Activated CD4-positive, CD25-positive, alpha-beta regulatory T cell (primary cell): ENCODE results near the gene ARHGEF1.
A peak's percentile ranks its signal among the peaks of the same experiment; 100 is the strongest.
"Not testable (repeated sequence)": the region's sequence is repeated elsewhere in the genome, so short reads cannot be mapped to it uniquely, and the experiment has no call there.

Source experiments
- DNase-seq, 4 experiments: peaks; one replicate each; lab custom pipeline; 2025; lab: John Stamatoyannopoulos, UW

ARHGEF1 gene

GRCh38 chr19:41930926-41931592, 48.1 kb downstream of the ARHGEF1 start:
- no peak for DNase-seq

DNA sequence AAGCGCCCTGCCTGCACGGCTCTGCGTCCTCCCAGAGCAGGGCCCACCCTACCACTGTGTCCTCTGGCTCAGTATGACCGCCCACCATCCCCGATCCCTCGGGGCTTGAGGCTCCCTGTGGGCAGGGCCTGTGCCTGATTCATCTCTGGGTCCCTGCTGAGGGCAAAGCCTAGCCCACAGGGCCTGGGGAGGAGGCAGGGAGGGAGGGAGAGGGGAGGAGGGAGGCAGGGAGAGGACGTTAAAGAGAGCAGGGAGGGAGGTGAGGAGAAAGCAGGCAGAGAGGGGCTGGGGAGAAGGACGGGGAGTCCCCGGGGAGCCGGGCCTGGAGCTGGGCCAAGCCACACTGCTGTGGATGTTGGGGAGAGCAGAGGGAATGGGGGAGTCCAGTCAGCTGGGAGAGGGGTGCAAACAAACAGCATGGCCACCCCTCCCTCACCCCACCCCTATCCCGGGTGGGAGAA, 49.3 kb downstream of the ARHGEF1 start:
- no peak for DNase-seq

- DNase-seq = no peak
Measured at GRCh38 chr19:41932720-41933332, 49.8 kb downstream of the ARHGEF1 start.

DNA sequence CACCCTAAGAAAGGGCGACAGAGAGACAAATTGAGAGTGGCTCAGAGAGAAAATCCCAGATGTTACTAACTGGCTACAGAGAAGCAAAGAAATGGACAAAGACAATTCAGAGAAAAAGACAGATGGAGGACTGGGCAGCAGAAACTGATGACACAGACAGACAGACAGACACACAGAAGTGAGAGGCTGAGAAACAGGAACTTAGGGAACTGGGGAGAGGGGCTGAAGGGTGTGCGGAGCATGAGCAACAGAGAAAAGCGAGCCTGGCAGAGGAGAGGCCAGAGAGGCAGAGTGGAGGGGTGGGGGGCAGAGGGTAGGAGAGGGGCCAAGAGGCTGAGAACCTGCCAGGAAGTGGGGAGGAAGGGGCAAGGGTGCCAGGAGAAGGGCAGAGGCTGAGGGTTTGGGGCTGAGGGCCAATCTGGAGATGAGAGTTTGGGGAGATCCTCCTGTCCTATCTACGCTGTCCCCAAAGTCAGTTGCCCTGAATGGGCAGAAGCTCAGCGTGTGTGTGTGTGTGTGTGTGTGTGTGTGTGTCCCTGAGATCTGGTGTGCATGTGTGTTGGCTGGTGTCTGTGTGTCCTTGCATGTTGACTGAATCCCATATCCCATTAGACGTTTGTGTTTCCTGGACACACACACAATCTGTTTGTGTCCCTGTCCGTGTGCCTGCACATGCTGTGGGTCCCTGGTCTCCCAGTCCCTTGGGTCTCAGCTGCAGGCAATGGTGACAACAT, 50.9 kb downstream of the ARHGEF1 start:
- no peak for DNase-seq

- peak; percentile 54 to 73 (median 64) for DNase-seq
Measured at GRCh38 chr19:41934849-41935374, 51.9 kb downstream of the ARHGEF1 start.

DNA sequence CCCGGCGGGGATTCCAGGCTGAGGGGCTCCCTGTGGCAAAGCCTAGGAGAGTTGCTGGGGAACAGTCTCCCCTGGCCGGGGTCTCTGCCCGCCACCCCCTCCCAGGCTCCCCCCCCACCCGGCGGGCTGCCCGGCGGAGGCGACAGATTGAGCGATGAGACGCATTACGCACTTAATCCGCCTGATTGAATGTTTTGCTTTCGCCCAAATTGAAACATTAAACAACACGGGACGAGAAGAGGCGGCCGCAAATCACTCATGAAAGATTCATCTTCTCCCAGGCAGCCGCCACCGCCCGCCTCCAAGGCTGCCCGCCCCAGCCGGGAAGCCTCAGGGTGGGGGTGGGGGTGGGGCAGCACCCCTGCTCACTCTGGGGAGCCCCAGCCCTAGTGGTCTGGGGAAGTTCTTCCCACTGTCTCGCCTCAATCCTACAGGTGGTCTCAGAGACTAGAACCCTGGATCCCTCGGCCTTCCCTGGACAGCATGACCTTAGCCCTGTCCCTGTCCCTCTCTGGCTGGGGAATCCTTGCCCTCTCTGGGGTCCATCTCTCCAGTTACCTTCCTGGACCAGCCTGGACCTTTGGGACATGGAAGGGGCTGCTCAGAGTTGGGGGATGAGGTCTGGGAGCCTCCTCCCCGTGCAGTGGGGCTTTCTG, 52.9 kb downstream of the ARHGEF1 start:
- no peak for DNase-seq

DNA sequence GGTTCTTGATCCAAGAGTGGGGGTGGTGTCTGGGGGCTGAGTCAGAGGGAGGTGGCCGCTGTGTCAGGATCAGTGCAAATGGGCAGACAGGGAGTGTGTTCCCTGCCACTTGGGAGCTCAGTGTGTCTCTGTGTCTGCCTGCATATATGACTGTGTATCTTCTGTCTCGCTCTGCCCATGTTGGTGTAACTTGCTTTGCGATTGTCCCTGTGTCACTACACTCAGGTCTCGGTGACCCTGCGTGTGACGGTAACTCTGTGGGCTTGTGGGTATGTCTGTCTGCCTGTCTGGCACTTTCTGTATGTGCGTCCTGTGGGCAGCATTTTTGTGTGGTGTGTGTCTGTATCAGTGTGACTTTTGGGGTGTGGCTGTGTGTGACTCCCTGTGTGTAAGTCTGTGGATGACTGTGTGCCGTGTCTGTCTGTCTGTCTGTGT, 53.4 kb downstream of the ARHGEF1 start:
- DNase-seq = no peak

DNA sequence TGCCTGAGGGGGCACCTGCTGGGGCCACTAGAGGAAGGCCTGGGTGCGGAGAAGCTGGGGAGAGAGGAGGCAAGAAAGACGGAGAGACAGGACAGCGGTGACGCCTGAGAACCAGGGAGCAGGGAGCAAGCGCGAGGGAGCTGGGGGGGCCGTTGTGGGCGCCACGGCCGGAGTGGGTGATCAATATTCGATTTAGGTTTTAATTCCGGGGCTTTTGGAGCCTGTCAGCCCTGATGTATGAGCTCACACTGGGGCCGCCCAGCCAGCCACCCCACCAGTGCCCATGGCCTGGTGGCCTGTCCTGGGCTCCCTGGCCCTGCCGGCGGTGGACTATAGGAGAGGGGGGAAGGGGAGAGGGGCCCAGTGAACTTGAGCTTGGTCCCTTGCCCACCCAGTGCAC, 54.0 kb downstream of the ARHGEF1 start:
- DNase-seq = no peak

- no peak for DNase-seq
Measured at GRCh38 chr19:41937525-41938468, 54.8 kb downstream of the ARHGEF1 start.

DNA sequence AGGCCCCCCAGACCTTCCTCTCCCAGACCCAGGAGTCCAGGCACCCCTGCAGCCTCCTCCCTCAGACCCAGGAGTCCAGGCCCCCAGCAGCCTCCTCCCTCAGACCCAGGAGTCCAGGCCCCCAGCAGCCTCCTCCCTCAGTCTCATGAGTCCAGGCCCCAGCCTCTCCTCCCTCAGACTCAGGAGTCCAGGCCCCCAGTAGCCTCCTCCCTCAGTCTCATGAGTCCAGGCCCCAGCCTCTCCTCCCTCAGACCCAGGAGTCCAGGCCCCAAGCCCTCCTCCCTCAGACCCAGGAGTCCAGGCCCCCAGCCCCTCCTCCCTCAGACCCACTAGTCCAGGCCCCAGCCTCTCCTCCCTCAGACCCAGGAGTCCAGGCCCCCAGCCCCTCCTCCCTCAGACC, 56.2 kb downstream of the ARHGEF1 start:
- DNase-seq = not testable (repeated sequence)

DNA sequence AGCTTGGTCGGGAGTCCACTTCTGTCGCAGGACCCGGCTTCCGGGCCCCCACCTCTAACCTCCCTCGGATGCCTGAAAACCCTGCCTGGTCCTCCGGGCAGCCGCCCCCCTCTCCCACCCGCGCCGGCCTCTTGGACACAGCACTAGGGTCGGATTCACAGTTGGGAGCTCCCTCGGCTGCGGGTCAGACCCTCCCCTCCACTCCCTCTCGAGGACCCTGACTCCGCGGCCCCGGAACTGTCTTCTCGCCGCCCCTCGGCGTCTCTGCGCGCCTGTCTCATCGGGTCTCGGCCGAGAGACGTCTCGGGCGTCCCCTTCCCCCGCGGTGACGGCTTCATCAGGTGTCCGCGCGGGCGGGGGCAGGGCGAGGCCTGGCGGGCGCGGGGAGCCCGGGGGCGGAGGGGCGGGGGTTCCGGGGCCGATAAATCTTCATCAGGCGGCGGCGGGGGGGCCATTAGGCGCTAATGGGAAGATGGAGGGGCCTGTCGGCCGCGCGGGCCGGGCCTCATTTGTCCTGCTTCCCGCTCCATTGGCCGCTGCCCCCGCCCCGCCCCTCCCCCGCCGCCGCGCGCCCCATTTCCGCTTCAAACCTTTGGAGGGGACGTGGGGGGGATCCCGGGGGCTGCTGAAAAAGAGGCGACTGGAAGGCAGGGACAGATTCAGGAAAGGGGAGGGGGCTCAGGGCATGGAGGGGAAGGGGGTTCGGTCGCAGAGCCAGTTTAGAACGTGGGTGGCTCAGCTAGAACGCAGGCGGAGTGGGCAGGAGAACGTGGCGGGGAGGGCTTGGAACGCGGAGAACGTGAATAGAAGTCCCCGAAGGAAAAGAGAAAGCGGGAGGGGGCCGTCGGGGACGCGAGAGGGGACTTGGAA, 57.1 kb downstream of the ARHGEF1 start:
- peak; percentile 20 to 45 (median 30) for DNase-seq

DNA sequence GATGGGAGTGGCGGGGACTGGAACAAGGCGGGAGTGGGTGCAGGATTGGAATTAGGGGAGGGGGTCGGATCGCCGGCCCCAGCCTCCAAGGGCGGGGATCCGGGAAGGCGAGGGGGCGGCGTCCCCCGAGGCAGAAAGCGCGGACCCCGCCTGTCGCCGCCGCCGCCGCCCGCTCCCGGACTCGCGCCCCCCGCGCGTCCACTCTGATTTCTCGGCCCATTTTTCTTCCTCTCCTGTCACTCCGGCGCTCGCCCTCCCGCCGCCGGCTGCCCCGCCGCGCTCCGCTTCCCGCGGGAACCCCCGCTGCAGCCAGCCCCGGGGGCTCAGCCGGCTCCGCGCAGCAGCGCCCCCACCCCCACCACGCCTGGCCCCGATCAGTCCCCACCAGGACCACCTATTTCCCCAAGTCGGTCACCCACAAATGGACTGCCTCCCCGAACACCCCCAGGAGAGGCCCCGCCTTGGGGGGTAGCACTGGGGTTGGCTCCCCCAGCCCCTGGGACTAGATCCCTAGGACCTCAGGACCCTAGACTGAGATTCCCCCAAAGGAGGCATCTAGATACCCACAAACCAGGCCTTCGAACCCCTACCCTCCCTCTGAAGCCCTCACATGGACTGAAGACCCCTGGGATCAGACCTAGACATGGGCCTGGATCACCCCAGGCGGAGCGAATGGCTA, 57.9 kb downstream of the ARHGEF1 start:
- DNase-seq = no peak

DNA sequence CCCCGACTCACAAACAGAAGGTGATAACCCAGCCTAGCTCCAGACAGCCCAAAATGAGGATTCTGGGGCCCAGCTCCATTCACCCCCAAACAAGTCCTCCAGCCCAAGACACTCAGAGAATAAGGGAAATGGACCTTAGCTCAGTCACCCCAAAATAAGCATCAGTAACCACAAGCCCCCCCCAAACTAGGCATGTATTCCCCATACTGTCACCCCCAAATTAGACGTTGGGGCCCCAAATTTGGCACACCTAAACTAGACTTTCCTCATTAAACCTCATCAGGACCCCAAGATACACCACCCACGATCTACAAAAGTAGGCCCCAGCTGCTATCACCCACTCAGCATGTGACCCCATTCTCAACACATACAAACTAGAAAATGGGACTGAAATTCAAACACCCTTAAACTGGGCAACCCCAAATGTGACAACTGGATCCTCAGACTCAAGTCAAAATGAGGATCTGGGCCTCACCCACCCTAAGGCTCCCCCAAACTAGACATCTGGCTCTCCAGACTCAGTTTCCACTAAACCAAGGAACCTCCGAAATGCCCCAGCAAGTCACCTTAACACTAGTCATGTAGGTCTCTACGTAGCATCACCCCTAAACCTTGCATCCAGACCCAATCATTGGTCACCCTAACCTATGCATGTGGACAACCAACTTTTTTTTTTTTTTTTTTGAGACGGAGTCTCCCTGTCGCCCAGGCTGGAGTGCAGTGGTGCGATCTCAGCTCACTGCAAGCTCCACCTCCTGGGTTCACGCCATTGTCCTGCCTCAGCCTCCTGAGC, 58.6 kb downstream of the ARHGEF1 start:
- DNase-seq = no peak

DNA sequence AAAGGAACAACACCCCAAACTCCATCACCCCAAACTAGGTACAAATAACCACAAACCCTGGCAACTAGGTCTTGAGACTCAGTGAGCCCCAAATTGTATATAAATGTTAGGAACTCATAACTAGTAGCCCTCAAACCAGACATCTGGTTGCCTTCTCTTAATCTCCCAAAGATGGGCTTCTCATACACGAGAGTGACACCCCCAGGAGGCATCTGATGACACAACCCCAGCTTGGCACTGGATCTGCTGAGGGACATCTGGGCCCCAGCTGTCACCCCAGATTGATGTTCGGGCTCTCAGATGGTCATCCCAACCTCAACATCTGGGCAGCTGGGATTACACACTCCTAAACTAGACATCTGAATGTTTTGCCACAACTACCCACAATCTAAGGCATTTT, 61.4 kb downstream of the ARHGEF1 start:
- no peak for DNase-seq

GRCh38 chr19:41945135-41945766, 62.3 kb downstream of the ARHGEF1 start:
- peak; percentile 61 to 77 (median 74) for DNase-seq

GRCh38 chr19:41947091-41947490, 64.1 kb downstream of the ARHGEF1 start:
- DNase-seq = no peak

GRCh38 chr19:41951686-41952172, 68.7 kb downstream of the ARHGEF1 start:
- DNase-seq = peak; percentile 72 to 93 (median 82)

GRCh38 chr19:41955521-41955920, 72.5 kb downstream of the ARHGEF1 start:
- DNase-seq = no peak
